CD4-positive, alpha-beta T cell treated with Interleukin-15 for 1 hour (primary cell): ENCODE results near the gene HAGH.
A peak's percentile ranks its signal among the peaks of the same experiment; 100 is the strongest.

ENCODE experiments used
- DNase-seq: peaks from one replicate; pipeline ENCODE4 v3.0.0-alpha.2; 2020

Gene HAGH

DNA sequence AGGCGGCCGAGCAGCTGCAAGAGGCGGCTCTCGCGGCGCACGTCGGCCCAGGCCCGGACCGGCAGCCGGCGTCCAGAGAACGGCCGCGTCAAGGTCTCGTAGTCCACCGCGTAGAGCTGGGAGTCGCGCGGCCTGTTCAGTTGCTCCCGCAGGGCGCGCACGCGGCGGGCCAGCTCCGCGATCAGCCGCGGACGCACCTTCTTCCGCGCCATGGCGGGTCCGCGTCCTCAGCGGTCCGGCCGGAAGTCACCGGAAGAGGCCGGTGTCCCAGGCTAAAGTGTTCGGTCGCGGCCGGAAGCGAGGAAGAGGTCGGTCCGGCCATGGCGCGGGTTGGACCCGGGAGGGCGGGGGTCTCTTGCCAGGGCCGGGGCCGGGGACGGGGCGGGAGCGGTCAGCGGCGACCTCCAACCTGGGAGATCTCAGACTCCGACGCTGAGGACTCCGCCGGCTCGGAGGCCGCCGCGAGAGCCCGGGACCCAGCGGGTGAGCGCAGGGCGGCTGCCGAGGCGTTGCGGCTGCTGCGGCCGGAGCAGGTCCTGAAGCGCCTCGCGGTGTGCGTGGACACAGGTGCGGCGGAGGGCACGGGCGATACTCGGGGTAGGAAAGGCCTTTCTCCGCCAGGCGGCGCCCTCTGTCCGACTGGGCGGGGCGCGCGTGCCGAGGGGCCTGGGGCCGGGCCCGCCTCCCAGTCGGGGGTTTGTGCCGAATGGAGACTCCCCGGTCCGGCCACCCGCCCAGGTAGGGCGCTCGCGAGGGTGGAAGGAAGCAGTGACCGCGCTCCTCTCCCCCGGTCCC lies 53.5 kb downstream of the HAGH start, which contains the start of gene MRPS34:
TSS of gene MRPS34 (minus strand) at position 227 of the 795 bp plus-strand sequence. CDS start at position 212, 15 bp downstream.
- peak; percentile 78 for DNase-seq

DNA sequence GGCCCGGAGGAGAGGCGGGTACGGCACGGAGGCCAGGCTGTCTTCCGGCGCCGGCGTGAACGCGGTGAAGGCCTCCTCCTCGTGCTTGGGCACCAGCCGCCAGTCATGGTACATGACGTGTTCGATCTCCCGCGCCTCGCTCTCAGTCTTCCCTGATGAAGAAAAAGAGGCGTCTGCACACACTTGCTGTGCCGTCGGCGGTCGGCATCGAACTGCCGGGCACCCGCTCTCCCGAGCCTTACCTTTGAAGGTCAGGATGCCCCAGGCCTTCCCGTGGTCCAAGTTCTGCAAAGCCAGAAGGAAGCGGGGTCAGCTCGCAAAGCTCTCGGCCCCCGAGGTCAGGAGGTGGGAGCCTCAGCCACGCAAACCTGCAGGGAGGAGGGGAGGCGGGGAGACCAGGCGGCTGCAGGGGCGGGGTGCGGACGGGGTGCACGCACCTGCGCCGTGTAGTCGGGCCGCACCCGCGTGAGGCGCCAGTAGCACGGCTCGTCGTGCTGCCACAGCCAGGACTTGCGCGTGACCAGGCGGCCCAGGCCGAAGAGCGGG lies 54.2 kb downstream of the HAGH start, which contains the start of gene EME2:
TSS of gene EME2 (plus strand) at position 449 of the 546 bp plus-strand sequence. CDS start 418 bp downstream, outside the sequence.
- DNase-seq, result no peak

DNA sequence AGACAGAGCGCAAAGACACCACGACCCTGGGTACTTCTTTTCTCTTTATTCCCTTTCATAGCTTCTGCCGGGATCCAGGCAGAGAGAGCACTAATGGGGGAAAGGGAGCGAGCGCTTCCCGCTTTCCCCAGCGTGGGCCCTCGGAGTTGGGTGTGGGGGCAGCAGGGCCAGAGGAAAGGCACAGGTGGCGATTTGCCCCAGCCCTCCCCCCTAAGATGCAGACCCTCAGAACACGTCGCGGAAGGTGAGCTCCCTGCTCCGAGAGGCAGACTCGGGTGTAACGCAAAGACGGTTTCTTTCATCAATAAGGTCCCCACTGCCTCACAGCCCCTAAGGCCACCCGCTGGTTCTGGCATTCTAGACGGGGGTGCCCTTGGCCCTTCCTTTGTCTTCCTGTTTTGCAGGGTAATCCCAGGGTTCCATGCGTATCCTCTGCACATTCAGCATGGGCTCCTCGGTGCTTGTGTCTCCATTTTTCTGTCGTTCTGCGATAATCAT lies 54.7 kb downstream of the HAGH start:
- DNase-seq, result no peak

DNA sequence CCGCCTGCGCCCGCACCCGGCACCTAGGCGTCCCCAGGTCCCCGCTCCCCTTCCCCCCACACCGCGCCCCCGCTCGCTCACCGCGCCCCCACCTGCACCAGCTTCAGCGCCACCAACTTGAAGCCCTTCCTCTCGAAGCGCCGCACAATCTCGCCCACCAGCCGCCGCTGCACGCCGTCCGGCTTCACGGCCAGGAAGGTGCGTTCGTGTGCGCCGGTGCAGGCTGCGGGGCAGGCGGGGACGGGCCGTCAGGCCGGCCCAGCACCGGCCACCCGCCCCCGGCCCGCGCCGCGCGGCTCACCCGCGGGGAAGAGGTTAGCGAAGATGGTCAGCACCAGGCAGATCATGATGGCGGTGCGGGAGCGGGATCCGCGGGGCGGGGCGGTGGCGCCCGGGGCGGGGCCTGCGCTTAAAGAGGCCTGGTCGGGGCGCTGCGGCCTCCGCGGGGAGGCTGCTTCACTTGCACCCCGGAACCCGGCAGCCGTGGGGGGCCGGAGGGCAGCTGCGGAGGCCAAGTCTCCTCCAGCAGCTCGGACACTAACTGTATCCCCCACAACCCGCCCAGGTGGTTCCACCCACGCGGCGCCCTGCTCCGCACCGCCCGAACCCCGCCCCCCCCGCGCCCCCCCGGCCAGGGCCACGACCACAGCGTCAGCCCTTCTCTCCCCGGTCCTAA lies 55.3 kb downstream of the HAGH start, which contains the start of gene NME3:
TSS of gene NME3 (minus strand) at position 356 of the 676 bp plus-strand sequence. CDS start at position 347, 9 bp downstream.
- DNase-seq, result peak; percentile 64

DNA sequence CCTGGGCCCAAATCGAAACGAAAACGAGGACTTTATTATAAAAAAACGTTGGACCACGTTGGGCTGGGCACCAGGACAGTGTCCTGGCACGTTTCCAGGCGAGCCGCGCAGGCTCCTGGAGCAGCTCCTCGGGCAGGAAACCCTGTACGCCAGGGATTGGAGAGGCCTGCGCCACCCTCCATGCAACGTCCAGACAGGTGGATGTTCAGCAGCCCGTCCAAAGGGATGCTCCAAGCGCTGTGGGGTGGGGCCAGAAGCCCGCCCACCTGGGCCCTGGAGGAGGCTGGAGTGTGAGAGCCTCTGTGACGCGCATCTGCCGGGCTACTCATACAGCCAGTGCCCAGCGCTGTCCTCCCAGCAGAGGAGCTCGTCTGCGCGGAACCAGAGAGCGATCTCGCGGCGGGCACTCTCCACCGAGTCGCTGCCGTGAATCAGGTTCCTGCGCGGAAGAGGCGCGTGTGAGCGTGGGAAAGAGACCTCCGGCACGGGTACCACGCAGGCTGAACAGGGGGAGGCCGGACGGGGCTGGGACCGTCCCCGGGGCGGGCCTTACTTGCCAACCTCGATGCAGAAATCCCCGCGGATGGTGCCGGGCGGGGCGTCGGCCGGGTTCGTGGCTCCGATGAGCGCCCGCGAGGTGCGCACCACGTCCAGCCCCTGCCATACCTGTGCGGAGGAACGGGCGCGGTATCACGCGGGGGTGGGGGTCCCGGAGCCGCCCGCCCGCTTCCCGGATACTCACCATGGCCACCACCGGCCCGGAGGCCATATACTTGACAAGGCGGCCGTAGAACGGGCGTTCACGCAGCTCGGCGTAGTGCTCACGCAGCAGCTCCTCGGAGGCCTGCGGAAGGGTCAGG lies 56.1 kb downstream of the HAGH start:
- peak; percentile 42 for DNase-seq

DNA sequence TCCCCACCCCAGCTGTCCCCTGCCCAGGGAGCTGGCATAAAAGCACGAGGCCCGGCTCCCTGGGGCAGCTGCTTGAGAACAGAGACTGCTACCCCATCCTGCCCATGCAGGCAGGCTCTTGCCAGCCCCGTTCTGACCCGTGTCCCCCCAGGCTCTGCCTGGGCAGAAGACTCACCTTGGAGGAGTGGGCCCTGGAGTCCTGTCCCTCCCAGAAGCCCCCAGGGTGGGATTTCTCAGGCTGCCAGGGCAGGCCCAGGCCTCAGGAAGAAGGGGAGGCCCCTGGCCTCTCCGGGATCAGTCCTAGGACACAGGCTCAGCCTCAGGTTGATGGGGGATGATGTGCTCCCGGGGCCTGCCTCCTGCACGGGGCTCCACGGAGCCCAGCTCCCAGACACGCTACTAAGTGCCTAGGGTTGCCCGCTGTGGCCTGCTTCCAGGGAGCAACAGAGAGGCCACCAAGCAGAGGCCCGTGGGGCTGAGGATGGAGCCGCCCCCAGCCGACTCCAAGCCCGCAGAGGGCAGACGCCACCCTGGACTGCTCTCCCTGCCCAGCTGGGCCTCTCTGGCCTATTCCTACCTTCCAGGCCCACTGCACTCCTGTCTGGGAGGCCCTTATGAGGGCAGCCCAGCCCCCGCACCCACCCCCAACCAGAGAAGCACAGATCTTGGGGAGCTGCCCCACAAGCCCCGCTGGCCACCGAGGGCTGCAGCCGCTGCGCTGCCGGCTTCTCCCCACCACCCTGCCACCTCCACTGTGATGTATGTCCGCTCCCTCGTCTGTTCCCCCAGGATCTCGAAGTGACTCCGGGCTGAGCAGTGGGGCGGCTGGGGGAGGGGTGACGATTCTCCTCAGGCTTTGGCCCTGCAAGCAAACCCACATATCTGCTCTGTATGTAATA lies 57.0 kb downstream of the HAGH start:
- no peak for DNase-seq

DNA sequence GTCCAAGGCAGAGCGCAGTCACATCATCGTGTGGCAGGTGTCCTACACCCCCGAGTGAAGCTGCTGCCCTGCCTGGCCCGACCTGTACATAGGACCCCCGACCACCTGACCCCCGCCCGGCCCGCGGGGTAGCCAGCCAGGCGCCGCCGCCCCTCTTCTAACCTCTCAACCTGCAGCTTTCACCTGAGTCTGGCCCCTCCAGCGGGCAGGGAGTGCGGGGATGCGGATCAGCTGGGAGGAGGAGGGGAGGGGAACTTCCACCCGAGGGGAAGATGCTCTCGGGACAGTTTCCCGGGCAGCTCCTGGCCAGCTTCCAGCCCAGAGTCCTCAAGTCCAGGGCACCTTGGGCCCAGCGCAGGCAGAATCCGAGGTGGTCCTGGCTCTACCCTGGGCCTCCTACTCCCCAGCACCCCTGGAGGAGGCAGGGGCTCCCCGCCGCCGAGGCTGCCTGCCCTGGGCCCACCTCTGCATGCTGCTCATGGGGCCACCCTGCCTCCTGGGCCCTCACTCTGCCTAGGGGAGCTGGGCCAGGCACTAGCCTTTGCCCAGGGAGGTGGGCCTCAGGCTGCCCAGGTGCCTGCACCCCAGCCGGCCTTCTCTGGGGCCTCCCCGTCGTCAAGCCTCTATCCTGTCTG lies 57.7 kb downstream of the HAGH start:
- DNase-seq, result no peak

DNA sequence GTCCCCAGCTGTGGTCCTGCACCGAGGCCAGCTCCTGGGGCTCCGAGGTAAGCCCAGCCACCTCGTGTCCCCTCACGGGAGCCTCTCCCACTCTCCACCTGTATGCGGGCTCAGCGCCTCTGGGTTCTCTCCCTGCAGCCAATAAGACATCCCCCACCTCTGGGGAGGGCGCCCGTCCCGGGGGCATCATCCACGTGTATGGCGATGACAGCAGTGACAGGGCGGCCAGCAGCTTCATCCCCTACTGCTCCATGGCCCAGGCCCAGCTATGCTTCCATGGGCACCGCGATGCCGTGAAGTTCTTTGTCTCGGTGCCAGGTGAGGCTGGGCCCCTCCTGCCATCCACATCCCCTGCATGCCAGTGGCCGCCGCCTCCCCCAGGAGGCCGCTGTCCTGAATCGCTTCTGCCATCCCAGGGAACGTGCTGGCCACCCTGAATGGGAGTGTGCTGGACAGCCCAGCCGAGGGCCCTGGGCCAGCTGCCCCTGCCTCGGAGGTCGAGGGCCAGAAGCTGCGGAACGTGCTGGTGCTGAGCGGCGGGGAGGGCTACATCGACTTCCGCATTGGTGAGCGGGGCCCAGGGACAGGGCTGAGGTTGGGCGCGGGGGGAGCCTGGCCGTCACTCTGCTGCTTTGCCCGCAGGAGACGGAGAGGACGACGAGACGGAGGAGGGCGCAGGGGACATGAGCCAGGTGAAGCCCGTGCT lies 58.4 kb downstream of the HAGH start:
- no peak for DNase-seq

DNA sequence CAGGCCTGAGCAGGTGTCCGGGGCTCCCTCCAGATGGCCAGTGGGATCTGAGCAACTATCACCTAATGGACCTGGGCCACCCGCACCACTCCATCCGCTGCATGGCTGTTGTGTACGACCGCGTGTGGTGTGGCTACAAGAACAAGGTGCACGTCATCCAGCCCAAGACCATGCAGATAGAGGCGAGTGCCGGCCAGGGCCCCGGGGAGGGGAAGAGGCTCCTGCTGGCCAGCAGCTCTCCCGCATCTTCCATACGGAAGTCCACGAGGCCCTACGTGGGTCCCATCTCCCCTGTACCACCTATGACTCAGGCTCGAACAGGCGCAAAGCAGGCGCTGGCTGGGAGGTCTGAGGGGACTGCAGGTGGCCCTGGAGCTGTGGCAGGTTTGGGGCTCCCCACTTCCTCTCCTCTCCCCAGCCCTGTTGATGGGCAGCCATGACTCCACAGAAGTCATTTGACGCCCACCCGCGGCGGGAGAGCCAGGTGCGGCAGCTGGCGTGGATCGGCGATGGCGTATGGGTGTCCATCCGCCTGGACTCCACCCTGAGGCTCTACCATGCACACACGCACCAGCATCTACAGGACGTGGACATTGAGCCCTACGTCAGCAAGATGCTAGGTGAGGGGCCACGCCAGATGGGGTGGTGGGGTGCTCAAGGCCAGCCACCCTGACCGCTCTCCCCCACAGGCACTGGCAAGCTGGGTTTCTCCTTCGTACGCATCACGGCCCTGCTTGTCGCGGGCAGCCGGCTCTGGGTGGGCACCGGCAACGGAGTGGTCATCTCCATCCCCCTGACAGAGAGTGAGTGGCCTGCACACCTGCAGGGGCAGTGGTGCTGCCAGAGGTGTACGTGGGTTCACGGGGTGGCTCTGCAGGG lies 59.3 kb downstream of the HAGH start:
- DNase-seq, result no peak

DNA sequence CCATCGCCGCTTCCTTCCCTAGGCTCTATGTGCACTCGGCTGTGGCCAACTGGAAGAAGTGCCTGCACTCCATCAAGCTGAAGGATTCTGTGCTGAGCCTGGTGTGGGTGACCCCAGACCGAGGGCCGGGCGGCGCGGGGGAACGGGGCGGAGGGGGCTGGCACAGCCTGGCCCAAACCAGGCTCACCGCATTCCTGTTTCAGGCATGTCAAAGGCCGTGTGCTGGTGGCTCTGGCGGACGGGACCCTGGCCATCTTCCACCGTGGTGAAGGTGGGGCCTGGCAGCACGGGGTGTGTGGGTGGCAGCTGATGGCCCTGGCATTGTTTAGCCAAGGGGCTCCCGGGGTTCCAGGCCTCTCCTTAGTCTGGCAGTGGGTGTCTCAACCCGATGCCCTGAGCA lies 59.9 kb downstream of the HAGH start:
- DNase-seq, result no peak

DNA sequence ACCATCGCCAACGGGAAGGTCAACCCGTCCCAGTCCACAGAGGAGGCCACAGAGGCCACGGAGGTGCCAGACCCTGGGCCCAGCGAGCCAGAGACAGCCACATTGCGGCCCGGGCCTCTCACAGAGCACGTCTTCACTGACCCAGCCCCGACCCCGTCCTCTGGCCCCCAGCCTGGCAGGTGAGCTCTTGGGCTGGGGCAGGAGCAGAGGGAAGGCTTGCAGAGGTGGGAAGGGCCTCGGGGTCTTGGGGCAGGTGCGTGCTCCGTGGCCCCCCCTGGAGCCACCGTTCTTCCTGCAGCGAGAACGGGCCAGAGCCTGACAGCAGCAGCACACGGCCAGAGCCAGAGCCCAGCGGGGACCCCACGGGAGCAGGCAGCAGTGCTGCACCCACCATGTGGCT lies 60.4 kb downstream of the HAGH start:
- no peak for DNase-seq

DNA sequence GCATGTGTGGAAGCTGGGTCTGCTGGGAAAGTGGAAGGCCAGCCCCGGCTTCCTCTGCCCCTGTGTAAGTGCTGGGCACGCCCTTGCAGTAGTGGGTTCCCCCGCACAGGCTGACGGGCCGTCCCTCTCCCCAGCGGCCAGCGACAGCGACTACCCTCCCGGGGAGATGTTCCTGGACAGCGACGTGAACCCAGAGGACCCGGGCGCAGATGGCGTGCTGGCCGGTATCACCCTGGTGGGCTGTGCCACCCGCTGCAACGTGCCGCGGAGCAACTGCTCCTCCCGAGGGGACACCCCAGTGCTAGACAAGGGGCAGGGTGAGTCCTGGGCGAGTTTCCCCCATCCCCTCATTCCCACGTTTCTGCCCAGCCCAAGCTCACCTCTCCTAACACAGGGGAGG lies 60.8 kb downstream of the HAGH start:
- no peak for DNase-seq

DNA sequence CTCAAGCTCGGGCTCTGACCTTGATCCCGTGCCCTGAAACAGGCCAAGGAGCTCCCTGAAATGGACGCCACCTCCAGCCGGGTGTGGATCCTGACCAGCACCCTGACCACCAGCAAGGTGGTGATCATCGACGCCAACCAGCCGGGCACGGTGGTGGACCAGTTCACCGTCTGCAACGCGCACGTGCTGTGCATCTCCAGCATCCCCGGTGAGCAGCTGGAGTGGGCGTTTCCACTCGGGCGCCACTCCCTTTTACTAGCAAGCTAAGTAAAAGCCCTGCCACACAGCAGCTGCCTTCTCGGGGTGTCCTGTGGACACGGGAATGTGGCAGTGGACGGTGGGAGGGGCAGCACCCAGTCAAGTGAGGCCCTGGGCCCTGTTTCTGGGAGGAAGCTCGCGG lies 61.7 kb downstream of the HAGH start:
- DNase-seq, result no peak

DNA sequence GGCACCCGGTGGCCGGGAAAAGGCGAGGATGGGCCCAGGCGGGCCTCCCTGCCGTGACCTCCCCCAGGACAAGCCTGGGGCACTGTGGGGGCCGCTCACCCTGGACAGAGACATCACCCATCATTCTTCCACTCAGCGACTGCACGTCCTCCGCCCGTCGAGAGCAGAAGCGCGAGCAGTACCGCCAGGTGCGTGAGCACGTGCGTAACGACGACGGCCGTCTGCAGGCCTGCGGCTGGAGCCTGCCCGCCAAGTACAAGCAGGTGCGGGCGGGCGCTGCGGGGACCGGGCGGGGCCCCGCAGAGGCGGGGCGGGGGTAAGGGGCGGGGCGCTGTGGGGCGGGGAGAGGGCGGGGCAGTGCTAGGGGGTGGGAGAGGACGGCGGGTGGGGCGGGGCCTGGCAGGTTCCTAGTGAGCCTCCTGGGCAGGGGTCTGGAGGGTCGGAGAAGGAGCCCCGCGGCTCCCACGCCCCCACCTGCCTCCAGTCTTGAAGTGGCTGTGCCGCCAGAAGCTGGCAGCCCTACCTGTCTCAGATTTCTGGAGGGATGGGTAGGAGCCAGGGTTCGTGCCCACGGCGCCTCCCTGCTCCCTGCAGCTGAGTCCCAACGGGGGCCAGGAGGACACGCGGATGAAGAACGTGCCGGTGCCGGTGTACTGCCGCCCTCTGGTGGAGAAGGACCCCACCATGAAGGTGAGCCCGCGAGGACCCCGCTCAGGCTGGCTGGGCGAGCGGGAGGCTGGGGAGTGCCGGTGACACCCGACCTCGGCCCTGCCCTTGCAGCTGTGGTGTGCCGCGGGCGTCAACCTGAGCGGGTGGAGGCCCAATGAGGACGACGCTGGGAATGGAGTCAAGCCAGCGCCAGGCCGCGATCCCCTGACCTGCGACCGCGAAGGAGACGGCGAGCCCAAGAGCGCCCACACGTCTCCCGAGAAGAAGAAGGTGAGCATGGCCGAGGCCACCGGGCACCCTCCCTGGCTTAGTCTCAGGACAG lies 62.8 kb downstream of the HAGH start:
- DNase-seq, result no peak

DNA sequence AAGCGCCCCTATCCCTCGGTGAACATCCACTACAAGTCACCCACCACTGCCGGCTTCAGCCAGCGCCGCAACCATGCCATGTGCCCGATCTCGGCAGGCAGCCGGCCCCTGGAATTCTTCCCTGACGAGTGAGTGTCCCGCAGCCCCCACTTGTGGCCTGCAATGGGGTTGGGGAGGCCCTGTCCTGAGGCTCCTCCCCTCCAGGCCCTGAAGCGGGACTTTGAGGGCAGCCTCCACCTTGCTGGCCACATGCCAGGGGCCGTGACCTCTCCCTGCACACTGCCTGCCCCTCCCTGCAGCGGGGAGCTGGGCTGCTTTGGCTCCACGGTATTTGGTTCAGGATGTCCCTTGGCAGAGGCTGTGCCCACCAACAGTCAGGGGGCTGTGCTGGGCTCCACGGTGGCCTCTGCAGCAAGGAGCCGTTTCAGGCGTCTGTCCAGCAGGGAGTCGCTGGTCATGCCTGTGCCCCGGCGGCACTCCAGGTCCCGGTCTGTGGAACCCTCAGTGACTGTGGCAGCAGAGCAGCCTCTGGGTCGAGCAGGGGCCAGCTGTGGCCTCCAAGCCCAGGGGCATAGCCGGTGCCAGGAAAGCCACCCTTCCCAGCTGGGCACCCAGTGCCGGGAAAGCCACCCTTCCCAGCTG lies 63.6 kb downstream of the HAGH start:
- DNase-seq, result no peak

DNA sequence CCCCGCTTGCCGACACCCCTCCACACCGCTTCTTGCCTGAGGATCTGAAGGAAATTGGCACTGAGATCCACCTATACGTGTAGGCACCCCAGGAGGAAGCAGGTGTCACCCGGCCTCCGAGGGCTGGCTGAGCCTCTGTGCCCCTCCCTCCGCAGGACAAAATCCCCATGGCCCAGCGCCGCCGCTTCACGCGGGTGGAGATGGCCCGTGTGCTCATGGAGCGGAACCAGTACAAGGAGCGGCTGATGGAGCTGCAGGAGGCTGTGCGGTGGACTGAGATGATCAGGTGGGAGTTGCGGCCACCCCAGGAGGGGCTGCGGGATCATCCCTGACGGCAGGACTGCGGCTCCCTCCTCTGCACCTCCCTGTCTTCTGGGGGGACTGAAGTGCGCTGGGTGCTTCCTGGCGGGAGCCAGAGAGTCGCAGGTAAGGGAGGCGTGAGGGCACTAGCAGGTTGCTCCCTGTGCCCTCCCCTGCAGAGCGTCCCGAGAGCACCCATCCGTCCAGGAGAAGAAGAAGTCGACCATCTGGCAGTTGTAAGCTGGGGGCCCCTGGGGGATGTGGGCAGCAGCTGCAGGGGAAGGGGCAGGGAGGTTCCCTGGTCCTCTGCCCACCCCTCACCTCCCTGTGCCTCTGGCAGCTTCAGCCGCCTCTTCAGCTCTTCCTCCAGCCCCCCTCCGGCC lies 64.3 kb downstream of the HAGH start:
- no peak for DNase-seq

DNA sequence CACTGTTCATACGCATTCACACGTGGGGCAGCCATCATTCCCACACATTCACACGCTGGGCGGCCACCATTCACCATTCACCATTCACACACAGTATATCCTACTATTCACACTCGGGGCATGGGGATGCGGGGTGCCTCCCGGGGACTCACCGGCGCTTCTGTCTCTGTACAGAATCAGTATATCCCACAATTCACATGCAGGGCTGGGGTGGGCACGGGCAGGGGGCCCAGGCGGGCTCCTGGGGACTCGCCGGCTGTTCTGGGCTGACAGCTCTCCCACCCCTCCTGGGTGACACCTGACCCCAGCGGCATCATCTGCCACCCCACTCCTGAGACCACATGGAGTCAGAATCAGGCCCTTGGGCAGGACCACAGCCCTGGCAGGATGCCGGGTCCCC lies 64.9 kb downstream of the HAGH start:
- DNase-seq, result no peak
